ENCODE results near the gene POC1A.
"Not testable (repeated sequence)": the region's sequence is repeated elsewhere in the genome, so short reads cannot be mapped to it uniquely, and the experiment has no call there.

POC1A gene

DNA sequence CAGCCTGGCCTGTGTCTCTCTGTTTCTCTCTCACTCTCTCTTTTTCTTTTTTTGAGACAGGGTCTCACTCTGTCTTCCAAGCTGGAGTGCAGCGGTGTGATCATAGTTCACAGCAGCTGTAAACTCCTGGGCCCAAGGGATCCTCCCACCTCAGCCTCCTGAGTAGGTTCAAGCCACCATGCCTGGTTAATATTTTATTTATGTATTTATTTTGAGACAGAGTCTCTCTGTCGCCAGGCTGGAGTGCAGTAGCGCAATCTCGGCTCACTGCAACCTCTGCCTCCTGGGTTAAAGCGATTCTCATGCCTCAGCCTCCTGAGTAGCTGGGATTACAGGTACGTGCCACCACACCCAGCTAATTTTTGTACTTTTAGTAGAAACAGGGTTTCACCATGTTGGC lies 120.5 kb downstream of the POC1A start:
- not testable (repeated sequence) for H3K9ac ChIP-seq (ENCODE audit: low read length in 2 of 2); H3K27me3 ChIP-seq (ENCODE audit: control insufficient read depth in 1 of 2, insufficient read depth in 2 of 2, low read length in 2 of 2); H3K27ac ChIP-seq (ENCODE audit: low read length); H3K4me1 ChIP-seq (ENCODE audit: control insufficient read depth, insufficient read depth, low read length); H3K9me3 ChIP-seq (ENCODE audit: control insufficient read depth in 2 of 2, low read length in 2 of 2); H3K36me3 ChIP-seq (ENCODE audit: control insufficient read depth in 2 of 2, insufficient read depth in 2 of 2, low read length in 2 of 2); H3K4me3 ChIP-seq (ENCODE audit: low read length in 2 of 2)

DNA sequence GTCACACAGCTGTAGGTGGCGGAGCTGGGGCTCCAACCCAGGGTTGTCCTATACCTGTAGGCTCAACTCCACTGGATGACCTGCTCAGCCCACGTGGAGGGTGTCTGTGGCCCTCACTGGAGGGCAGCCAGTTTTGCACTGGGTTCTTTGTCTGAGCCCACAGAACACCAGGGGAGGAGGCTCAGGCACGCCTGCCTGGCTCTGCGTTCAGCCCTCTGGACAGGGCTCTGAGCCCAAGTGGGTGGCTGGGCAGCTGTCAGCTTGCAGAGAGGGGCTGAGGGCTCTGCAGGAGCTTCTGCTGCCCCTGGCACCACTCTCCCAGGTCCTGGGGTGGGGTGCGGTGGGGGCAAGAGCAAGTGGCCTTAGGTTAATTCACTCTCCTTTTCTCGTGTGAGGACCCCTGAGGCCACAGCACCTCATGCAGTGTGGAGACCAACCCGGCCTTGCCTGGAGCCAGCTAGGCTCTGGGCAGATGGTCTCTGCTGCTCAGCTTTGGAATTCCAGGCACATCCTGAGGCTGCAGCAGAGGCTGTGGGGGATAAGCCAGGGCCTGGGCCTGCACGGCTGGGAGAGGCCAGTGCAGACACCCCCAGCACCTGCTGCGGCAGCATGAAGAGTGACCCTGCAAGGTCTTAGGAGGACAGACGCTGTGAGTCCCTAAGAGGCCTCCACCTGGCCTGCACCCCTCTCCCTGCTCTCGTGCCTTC lies 121.4 kb downstream of the POC1A start:
- H3K27me3 ChIP-seq (ENCODE audit: control insufficient read depth in 1 of 2, insufficient read depth in 2 of 2, low read length in 2 of 2) = no peaks in the 10 kb centered on the region
- H3K9me3 ChIP-seq (ENCODE audit: control insufficient read depth in 2 of 2, low read length in 2 of 2) = no peaks in the 10 kb centered on the region
- H3K9ac ChIP-seq (ENCODE audit: low read length in 2 of 2) = no peak overlapping the region
- no peak overlapping the region for H3K4me3 ChIP-seq (ENCODE audit: low read length in 2 of 2)
- H3K36me3 ChIP-seq (ENCODE audit: control insufficient read depth in 2 of 2, insufficient read depth in 2 of 2, low read length in 2 of 2) = no peaks in the 10 kb centered on the region
- H3K27ac ChIP-seq (ENCODE audit: low read length) = no peak overlapping the region
- H3K4me1 ChIP-seq (ENCODE audit: control insufficient read depth, insufficient read depth, low read length) = no peaks in the 10 kb centered on the region

DNA sequence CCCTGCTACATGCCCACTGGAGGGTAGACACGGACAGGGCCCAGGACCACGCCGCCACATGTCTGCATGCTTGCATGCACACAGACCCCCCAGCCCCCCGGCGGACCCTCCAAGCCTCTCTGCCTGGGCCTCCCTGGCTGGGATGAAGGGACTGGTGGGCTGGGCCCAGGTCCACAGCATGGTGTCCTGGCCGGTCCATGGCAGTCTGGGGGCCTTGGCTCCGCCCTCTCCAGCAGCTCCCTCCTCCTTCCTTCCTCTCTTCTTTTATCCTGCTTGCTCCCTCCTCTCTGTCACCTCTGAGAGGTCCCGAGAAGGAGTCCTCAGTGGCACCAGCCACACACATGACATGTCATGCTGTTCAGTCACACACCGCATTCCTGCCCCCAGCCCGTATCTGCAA lies 122.3 kb downstream of the POC1A start:
- Histone ChIP-seq H3K9ac (ENCODE audit: low read length in 2 of 2) (no peak overlapping the region), H3K27me3 (ENCODE audit: control insufficient read depth in 1 of 2, insufficient read depth in 2 of 2, low read length in 2 of 2) (no peaks in the 10 kb centered on the region), H3K36me3 (ENCODE audit: control insufficient read depth in 2 of 2, insufficient read depth in 2 of 2, low read length in 2 of 2) (no peaks in the 10 kb centered on the region), H3K9me3 (ENCODE audit: control insufficient read depth in 2 of 2, low read length in 2 of 2) (no peaks in the 10 kb centered on the region), H3K4me3 (ENCODE audit: low read length in 2 of 2) (no peak overlapping the region), H3K4me1 (ENCODE audit: control insufficient read depth, insufficient read depth, low read length) (no peaks in the 10 kb centered on the region), H3K27ac (ENCODE audit: low read length) (no peak overlapping the region)

DNA sequence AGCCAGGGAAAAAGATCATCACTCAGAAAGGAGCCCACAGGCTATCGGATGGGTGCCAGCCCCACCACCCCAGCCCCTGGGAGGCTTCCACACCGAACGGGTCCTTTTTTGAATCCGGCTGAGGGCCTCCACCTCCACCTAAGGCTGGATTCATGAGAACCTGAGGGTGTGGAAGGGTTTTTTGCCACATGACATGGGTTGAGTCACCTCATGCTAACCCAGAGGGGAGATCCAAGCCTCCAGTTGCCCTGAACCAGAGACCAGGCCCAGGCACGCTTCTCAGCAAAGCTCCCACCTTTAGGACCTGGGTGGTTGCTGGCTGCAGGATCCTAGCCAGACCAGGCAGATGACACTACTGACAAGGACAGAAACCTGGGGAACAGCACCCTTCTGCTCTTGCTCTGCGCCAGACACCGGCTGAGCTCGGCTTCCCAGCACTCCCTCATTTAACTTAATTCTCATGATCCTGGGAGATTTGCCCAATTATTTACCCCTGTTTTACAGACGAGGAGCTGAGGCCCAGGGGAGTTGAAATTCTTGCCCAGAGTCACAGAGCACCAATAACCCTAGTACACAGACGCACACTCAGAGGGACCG lies 123.4 kb downstream of the POC1A start:
- H3K9ac ChIP-seq (ENCODE audit: low read length in 2 of 2) = no peak overlapping the region
- no peak overlapping the region for H3K4me3 ChIP-seq (ENCODE audit: low read length in 2 of 2)
- no peaks in the 10 kb centered on the region for H3K36me3 ChIP-seq (ENCODE audit: control insufficient read depth in 2 of 2, insufficient read depth in 2 of 2, low read length in 2 of 2)
- H3K27me3 ChIP-seq (ENCODE audit: control insufficient read depth in 1 of 2, insufficient read depth in 2 of 2, low read length in 2 of 2) = no peaks in the 10 kb centered on the region
- no peak overlapping the region for H3K27ac ChIP-seq (ENCODE audit: low read length)
- no peaks in the 10 kb centered on the region for H3K9me3 ChIP-seq (ENCODE audit: control insufficient read depth in 2 of 2, low read length in 2 of 2)
- no peaks in the 10 kb centered on the region for H3K4me1 ChIP-seq (ENCODE audit: control insufficient read depth, insufficient read depth, low read length)

DNA sequence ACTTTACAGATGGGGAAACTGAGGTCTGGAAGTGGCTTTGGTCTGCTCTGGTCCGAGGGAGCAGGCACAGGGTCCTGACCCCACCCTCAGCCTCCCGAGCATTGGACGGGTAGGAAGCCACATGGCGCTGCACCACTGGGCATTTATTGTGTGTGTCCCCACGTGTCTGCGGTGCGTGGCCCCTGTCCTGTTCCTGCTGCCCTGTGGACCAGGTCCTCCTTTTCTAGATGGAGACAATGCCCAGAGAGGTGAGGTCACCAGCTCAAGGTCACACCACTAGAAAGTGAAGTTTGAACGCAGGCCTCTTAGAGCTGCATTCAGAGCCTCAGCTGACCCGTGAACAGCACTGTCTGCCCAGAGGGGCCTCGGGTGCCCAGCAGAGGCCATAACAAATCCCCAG lies 124.7 kb downstream of the POC1A start:
- Histone ChIP-seq H3K9ac (ENCODE audit: low read length in 2 of 2) (no peak overlapping the region), H3K27ac (ENCODE audit: low read length) (no peak overlapping the region), H3K4me1 (ENCODE audit: control insufficient read depth, insufficient read depth, low read length) (no peaks in the 10 kb centered on the region), H3K27me3 (ENCODE audit: control insufficient read depth in 1 of 2, insufficient read depth in 2 of 2, low read length in 2 of 2) (no peaks in the 10 kb centered on the region), H3K36me3 (ENCODE audit: control insufficient read depth in 2 of 2, insufficient read depth in 2 of 2, low read length in 2 of 2) (no peaks in the 10 kb centered on the region), H3K9me3 (ENCODE audit: control insufficient read depth in 2 of 2, low read length in 2 of 2) (no peaks in the 10 kb centered on the region), H3K4me3 (ENCODE audit: low read length in 2 of 2) (no peak overlapping the region)

DNA sequence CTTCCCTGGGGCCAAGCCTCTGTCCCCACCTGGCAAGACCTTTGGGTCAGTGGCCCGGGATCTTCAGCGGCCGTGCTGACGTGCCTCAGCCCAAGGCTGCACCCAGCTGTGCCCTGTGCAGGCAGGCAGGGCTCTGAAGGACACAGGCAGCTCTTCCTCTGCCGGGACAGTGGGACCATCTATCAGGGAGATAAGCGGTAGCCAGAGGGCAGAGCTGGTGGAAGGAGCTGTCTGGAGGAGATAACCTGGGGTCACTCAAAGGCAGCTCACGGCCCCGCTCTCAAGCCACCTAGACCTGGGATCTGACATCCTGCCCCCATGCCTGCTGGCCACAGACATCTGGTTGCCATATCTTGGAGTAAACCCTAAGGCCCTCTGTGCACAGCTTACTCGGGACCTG lies 125.2 kb downstream of the POC1A start:
- peaks cover under 1% of the 10 kb centered on the region for H3K4me1 ChIP-seq (ENCODE audit: control insufficient read depth, insufficient read depth, low read length)
- no peak overlapping the region for H3K4me3 ChIP-seq (ENCODE audit: low read length in 2 of 2)
- no peak overlapping the region for H3K27ac ChIP-seq (ENCODE audit: low read length)
- H3K36me3 ChIP-seq (ENCODE audit: control insufficient read depth in 2 of 2, insufficient read depth in 2 of 2, low read length in 2 of 2) = no peaks in the 10 kb centered on the region
- no peak overlapping the region for H3K9ac ChIP-seq (ENCODE audit: low read length in 2 of 2)
- H3K27me3 ChIP-seq (ENCODE audit: control insufficient read depth in 1 of 2, insufficient read depth in 2 of 2, low read length in 2 of 2) = no peaks in the 10 kb centered on the region
- no peaks in the 10 kb centered on the region for H3K9me3 ChIP-seq (ENCODE audit: control insufficient read depth in 2 of 2, low read length in 2 of 2)

DNA sequence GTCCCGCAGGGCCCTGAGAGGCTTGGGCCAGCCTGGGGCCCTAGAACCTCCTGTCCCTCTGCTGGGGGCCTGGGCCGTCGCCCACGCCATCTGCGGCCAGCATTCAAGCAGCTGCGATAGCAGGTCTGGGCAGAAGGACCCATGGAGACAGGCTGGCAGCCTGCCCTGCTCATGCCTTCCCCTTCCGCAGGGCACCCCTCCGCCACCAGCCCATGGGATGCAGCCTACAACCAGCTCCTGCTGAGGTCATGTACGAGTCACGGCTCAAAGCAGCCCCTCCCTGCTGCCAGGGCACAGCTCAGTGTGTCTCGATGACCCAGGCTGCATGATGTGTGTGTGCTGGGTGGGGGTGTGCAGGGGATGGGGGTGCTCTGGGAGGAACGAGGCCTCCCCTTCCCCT lies 125.7 kb downstream of the POC1A start:
- Histone ChIP-seq H3K9ac (ENCODE audit: low read length in 2 of 2) (no peak overlapping the region), H3K36me3 (ENCODE audit: control insufficient read depth in 2 of 2, insufficient read depth in 2 of 2, low read length in 2 of 2) (no peaks in the 10 kb centered on the region), H3K4me1 (ENCODE audit: control insufficient read depth, insufficient read depth, low read length) (peaks cover 3% of the 10 kb centered on the region), H3K27ac (ENCODE audit: low read length) (no peak overlapping the region), H3K27me3 (ENCODE audit: control insufficient read depth in 1 of 2, insufficient read depth in 2 of 2, low read length in 2 of 2) (no peaks in the 10 kb centered on the region), H3K4me3 (ENCODE audit: low read length in 2 of 2) (no peak overlapping the region), H3K9me3 (ENCODE audit: control insufficient read depth in 2 of 2, low read length in 2 of 2) (no peaks in the 10 kb centered on the region)

DNA sequence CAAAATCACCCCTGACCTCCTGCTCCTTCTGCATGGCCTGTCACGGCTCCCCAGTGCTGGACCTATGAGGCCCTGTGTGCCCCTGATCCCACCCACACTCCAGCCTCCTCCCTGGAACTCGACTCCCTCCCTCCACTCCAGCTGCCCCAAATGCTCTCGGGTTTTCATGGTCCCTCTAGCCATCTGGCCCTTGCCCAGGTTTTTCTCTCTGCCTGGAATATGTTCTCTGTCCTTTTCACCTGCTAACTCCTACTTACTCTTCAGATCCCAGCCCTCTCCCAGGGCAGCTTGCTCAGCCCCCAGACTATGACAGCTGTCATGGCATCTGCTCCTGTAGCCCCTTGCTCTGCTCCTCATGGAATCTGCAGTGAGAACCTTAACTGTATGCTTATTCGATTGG lies 128.2 kb downstream of the POC1A start:
- no peaks in the 10 kb centered on the region for H3K36me3 ChIP-seq (ENCODE audit: control insufficient read depth in 2 of 2, insufficient read depth in 2 of 2, low read length in 2 of 2)
- no peaks in the 10 kb centered on the region for H3K27me3 ChIP-seq (ENCODE audit: control insufficient read depth in 1 of 2, insufficient read depth in 2 of 2, low read length in 2 of 2)
- peaks cover 17% of the 10 kb centered on the region for H3K4me1 ChIP-seq (ENCODE audit: control insufficient read depth, insufficient read depth, low read length)
- H3K9me3 ChIP-seq (ENCODE audit: control insufficient read depth in 2 of 2, low read length in 2 of 2) = no peaks in the 10 kb centered on the region
- no peak overlapping the region for H3K27ac ChIP-seq (ENCODE audit: low read length)
- H3K9ac ChIP-seq (ENCODE audit: low read length in 2 of 2) = no peak overlapping the region
- H3K4me3 ChIP-seq (ENCODE audit: low read length in 2 of 2) = no peak overlapping the region

DNA sequence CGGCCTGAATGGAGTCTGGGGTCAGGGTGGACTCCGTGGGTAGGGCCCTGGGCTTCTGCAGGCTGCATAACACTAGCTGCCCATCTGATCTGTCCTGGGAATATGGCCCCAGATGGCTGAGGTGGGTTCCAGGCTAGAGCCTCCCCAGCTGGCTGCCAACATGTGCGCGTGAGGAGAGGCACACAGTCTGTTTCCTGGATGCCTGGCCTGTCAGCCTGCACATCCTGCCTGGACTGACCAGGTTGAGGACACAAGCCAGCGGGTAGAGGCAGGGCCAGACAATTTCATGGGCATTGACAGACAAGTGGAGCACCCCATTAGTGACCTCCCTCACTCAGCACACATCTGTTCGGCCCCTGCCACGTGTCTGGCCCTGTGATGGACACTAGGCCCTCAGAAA lies 128.8 kb downstream of the POC1A start:
- H3K27me3 ChIP-seq (ENCODE audit: control insufficient read depth in 1 of 2, insufficient read depth in 2 of 2, low read length in 2 of 2) = no peaks in the 10 kb centered on the region
- H3K27ac ChIP-seq (ENCODE audit: low read length) = no peak overlapping the region
- H3K9ac ChIP-seq (ENCODE audit: low read length in 2 of 2) = no peak overlapping the region
- H3K4me3 ChIP-seq (ENCODE audit: low read length in 2 of 2) = no peak overlapping the region
- H3K36me3 ChIP-seq (ENCODE audit: control insufficient read depth in 2 of 2, insufficient read depth in 2 of 2, low read length in 2 of 2) = no peaks in the 10 kb centered on the region
- peaks cover 20% of the 10 kb centered on the region for H3K4me1 ChIP-seq (ENCODE audit: control insufficient read depth, insufficient read depth, low read length)
- no peaks in the 10 kb centered on the region for H3K9me3 ChIP-seq (ENCODE audit: control insufficient read depth in 2 of 2, low read length in 2 of 2)

All from stomach smooth muscle (tissue), 2 donors.